Fibroblast of villous mesenchyme (primary cell): ENCODE measurements around the gene RARA. TPM values are rescaled to one million over a fixed set of nuclear protein-coding genes. Genes with fewer than 3 reads are reported as not detected.

Experiments
- DNase-seq: peaks from one replicate; pipeline ENCODE4 v3.0.0-alpha.2; 2010; ENCODE audit warnings: low read depth
- H3K4me3 ChIP-seq: 2 replicates; pipeline ENCODE4 v1.5.1; 2011; ENCODE audit warnings: low read depth, mild to moderate bottlenecking, low read length
- CTCF ChIP-seq: IDR thresholded peaks from 2 replicates; pipeline ENCODE4 v1.5.1; 2012; ENCODE audit warnings: low read depth, mild to moderate bottlenecking, low read length; ENCODE audit not compliant: insufficient read depth
- total RNA-seq: library from RNA; depleted of rRNA; stranded (reverse); fragments of >200 nt; gene quantifications from 2 replicates; pipeline ENCODE4 v1.2.3, GENCODE V29; 2012

RARA gene
- total RNA-seq, 1 donor = 20.3 TPM

GRCh38 chr17:40316571-40317344 lies 7.8 kb downstream of the RARA start:
- peak; percentile 83 for DNase-seq
- H3K4me3 ChIP-seq = peak overlapping the region; percentile 43
- TF ChIP-seq CTCF = no peak

- H3K4me3 ChIP-seq = peak overlapping the region; percentile 98
- TF ChIP-seq CTCF = peak; percentile 72
- peak; percentile 82 for DNase-seq
Observed at GRCh38 chr17:40317345-40317873, 8.4 kb downstream of the RARA start.

- peak overlapping the region; percentile 98 for H3K4me3 ChIP-seq
- TF ChIP-seq CTCF = no peak
- DNase-seq = peak; percentile 97
Observed at GRCh38 chr17:40317880-40318829, 9.2 kb downstream of the RARA start.

- peak; percentile 38 for TF ChIP-seq CTCF
- peak overlapping the region; percentile 98 for H3K4me3 ChIP-seq
- DNase-seq = no peak
Observed at GRCh38 chr17:40318830-40319391, 9.9 kb downstream of the RARA start.

DNA sequence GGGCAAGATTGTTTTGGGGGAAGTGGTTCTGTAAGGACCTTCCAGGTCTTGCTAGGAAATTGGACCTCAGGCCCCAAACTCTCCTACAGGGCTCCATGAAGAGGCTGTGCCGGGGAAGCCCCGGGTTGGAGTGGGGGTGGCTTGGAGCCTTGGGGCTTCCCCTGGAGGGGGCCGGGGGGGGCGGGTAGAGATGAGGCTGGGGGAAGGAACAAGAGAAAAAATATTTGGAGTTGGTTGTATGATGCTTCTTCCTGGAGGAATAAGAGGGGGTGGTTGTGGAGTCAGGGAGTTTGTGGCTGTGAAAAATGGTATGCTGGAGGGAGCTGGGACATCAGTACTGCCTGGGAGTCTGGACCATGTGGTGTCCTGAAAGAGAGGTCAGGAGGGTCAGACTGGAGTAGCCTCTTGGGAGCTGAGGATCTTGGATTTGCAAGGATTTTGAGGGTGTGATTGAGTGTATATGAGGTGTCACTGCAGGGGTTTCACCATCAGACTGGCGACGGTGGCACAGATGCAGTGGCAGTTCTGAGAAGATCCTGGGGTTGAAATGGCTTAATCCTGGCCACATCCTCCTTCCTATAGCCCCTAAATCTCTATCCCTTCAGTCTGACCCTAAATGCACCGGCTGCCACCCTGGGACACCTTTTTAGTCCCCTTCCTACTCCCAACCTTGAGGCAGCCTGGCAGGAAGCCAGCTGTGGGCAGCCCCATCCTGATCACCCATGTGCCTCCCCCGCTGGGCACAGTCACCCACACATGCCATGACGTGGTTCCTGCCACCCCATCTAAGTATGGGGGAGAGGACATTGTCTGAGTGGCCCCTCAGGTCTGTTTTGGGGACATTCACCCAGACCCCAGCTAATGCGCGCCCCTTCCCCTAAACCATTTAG lies 10.9 kb downstream of the RARA start:
- DNase-seq = no peak
- no peak for TF ChIP-seq CTCF
- peak overlapping the region; percentile 98 for H3K4me3 ChIP-seq
